WTC11 (cell line): ENCODE results near the gene KTI12. TPM values are rescaled to one million over a fixed set of nuclear protein-coding genes. Genes with fewer than 3 reads are reported as not detected.

Experiments used
- ATAC-seq: fragments of 200-7000 bp; cut with Tn5 transposase; 2 replicates; pipeline ENCODE4 v1.10.0; 2021; ENCODE audit warnings: mild to moderate bottlenecking, moderate library complexity
- CTCF ChIA-PET: fragments of 300-600 bp; sonication (Branson Sonifier 250); formaldehyde crosslinking; loops from one replicate; lab custom pipeline; 2021; ENCODE audit warnings: antibody characterized with exemption; lab: Charles Lee
- POLR2A ChIA-PET: fragments of 350-600 bp; sonication (Branson Sonifier 250); formaldehyde crosslinking; loops from one replicate; lab custom pipeline; 2021; ENCODE audit warnings: antibody characterized with exemption; lab: Charles Lee
- DNase-seq: peaks from one replicate; pipeline ENCODE4 v3.0.0; 2021; ENCODE audit warnings: low spot score
- H3K27ac Mint-ChIP-seq: 2 replicates; pipeline ENCODE4 v1.8.0; 2021; ENCODE audit warnings: mixed read lengths
- H3K27me3 Mint-ChIP-seq: 2 replicates; pipeline ENCODE4 v1.8.0; 2021; ENCODE audit warnings: low read depth, mild to moderate bottlenecking, moderate library complexity, mixed read lengths
- H3K36me3 Mint-ChIP-seq: 2 replicates; pipeline ENCODE4 v1.8.0; 2021; ENCODE audit warnings: mixed read lengths
- H3K4me1 Mint-ChIP-seq: 2 replicates; pipeline ENCODE4 v1.8.0; 2022; ENCODE audit warnings: mixed read lengths
- H3K4me3 Mint-ChIP-seq: 2 replicates; pipeline ENCODE4 v1.8.0; 2021; ENCODE audit warnings: mild to moderate bottlenecking, moderate library complexity, mixed read lengths
- H3K9me3 Mint-ChIP-seq: 2 replicates; pipeline ENCODE4 v1.8.0; 2021; ENCODE audit warnings: mixed read lengths
- ATF3 ChIP-seq: sonication (generic); formaldehyde crosslinking; conservative IDR thresholded peaks from 2 replicates; pipeline ENCODE4 v1.8.1; 2022; ENCODE audit warnings: mild to moderate bottlenecking, missing genetic modification reagents
- E2F5 ChIP-seq: sonication (generic); formaldehyde crosslinking; IDR thresholded peaks from 2 replicates; pipeline ENCODE4 v1.8.1; 2022; ENCODE audit warnings: mild to moderate bottlenecking, moderate library complexity, missing genetic modification reagents
- EMX1 ChIP-seq: fragments of 250-450 bp; sonication (Bioruptor Pico); IDR thresholded peaks from 2 replicates; pipeline ENCODE4 v1.8.0; 2021; ENCODE audit warnings: mild to moderate bottlenecking
- FOXK1 ChIP-seq: sonication (generic); formaldehyde crosslinking; IDR thresholded peaks from 2 replicates; pipeline ENCODE4 v1.8.0; 2022; ENCODE audit warnings: mild to moderate bottlenecking, moderate library complexity, missing genetic modification reagents
- FOXP4 ChIP-seq: sonication (generic); formaldehyde crosslinking; IDR thresholded peaks from 2 replicates; pipeline ENCODE4 v1.8.0; 2022; ENCODE audit warnings: mild to moderate bottlenecking, missing genetic modification reagents
- GABPB1 ChIP-seq: sonication (generic); formaldehyde crosslinking; IDR thresholded peaks from 2 replicates; pipeline ENCODE4 v1.8.1; 2023; ENCODE audit warnings: mild to moderate bottlenecking, missing genetic modification reagents
- IRF1 ChIP-seq: sonication (generic); formaldehyde crosslinking; IDR thresholded peaks from 2 replicates; pipeline ENCODE4 v1.8.0; 2023; ENCODE audit warnings: missing genetic modification reagents
- IRF2 ChIP-seq: sonication (generic); formaldehyde crosslinking; IDR thresholded peaks from 2 replicates; pipeline ENCODE4 v1.8.0; 2022; ENCODE audit warnings: low read depth, missing genetic modification reagents, borderline replicate concordance
- NFE2L1 ChIP-seq: sonication (generic); formaldehyde crosslinking; IDR thresholded peaks from 2 replicates; pipeline ENCODE4 v1.8.1; 2023; ENCODE audit warnings: missing genetic modification reagents
- NFYB ChIP-seq: sonication (generic); formaldehyde crosslinking; conservative IDR thresholded peaks from 2 replicates; pipeline ENCODE4 v1.8.0; 2022; ENCODE audit warnings: low read depth, missing genetic modification reagents
- USF1 ChIP-seq: sonication (generic); formaldehyde crosslinking; IDR thresholded peaks from 2 replicates; pipeline ENCODE4 v1.8.0; 2022; ENCODE audit warnings: mild to moderate bottlenecking, missing genetic modification reagents
- ZNF423 ChIP-seq: fragments of 250-450 bp; sonication (Bioruptor Pico); IDR thresholded peaks from 2 replicates; pipeline ENCODE4 v2.1.2; 2022; ENCODE audit warnings: mild to moderate bottlenecking, moderate library complexity
- total RNA-seq: library from RNA; stranded (reverse); gene quantifications from 3 replicates; pipeline ENCODE4 v1.2.3, GENCODE V29; 2021
- TF ChIP-seq, protein P1 (sequence below): sonication (generic); formaldehyde crosslinking; conservative IDR thresholded peaks from 2 replicates; pipeline ENCODE4 v1.8.1; 2023; ENCODE audit warnings: mild to moderate bottlenecking, low read depth, missing genetic modification reagents, moderate library complexity
- TF ChIP-seq, protein P2 (sequence below): sonication (generic); formaldehyde crosslinking; IDR thresholded peaks from 2 replicates; pipeline ENCODE4 v1.8.1; 2022; ENCODE audit warnings: mild to moderate bottlenecking, missing genetic modification reagents, moderate library complexity, borderline replicate concordance
- TF ChIP-seq, protein P3 (sequence below): fragments of 200-600 bp; IDR thresholded peaks from 2 replicates; pipeline ENCODE4 v1.8.0; 2022; ENCODE audit warnings: antibody characterized with exemption
- TF ChIP-seq, protein P4 (sequence below): sonication (generic); formaldehyde crosslinking; IDR thresholded peaks from 2 replicates; pipeline ENCODE4 v1.8.1; 2023; ENCODE audit warnings: mild to moderate bottlenecking, missing genetic modification reagents, moderate library complexity
- TF ChIP-seq, protein P5 (sequence below): sonication (generic); formaldehyde crosslinking; IDR thresholded peaks from 2 replicates; pipeline ENCODE4 v1.8.0; 2022; ENCODE audit warnings: mild to moderate bottlenecking, missing genetic modification reagents
- TF ChIP-seq, protein P6 (sequence below): sonication (generic); formaldehyde crosslinking; IDR thresholded peaks from 2 replicates; pipeline ENCODE4 v1.8.1; 2022; ENCODE audit warnings: missing genetic modification reagents, borderline replicate concordance

The KTI12 gene
- total RNA-seq, 1 experiment from 2014 or later = 10.1 TPM

DNA sequence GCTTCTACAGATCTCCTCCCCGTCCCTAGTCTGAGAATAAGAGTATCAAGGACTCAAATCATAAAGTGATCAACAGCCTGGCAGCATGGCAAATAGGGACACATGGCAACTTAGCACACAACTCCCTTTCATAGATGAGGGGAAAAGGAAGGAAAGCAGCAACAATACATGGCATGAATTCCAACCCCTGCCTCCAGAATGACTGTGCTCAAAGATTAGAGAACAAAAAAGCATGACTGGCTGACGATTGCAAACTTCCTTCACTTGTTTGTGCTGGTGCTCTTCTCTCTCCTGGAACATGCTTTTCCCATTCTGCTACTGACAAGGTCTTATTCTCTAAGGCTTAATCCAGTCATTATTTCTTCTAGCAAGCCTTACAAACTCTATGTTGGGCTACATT lies 11.5 kb downstream of the KTI12 start:
- no peak overlapping the region for H3K27ac Mint-ChIP-seq
- ATAC-seq (no peak), DNase-seq (no peak)
- H3K36me3 Mint-ChIP-seq = peaks cover 51% of the 10 kb centered on the region
- no peaks in the 10 kb centered on the region for H3K4me1 Mint-ChIP-seq
- POLR2A ChIA-PET = interaction anchor here (0.7 kb wide), 1 partner anchor 33 kb away, joined by 3 read pairs; no protein-coding TSS in a partner anchor
- TF ChIP-seq FOXK1 (CRISPR knock-in tag) (no peak), IRF1 (no peak), E2F5 (no peak), GABPB1 (CRISPR knock-in tag) (no peak), NFYB (no peak), NFE2L1 (CRISPR knock-in tag) (no peak), FOXP4 (CRISPR knock-in tag) (no peak)
- TF ChIP-seq, protein P1, sequence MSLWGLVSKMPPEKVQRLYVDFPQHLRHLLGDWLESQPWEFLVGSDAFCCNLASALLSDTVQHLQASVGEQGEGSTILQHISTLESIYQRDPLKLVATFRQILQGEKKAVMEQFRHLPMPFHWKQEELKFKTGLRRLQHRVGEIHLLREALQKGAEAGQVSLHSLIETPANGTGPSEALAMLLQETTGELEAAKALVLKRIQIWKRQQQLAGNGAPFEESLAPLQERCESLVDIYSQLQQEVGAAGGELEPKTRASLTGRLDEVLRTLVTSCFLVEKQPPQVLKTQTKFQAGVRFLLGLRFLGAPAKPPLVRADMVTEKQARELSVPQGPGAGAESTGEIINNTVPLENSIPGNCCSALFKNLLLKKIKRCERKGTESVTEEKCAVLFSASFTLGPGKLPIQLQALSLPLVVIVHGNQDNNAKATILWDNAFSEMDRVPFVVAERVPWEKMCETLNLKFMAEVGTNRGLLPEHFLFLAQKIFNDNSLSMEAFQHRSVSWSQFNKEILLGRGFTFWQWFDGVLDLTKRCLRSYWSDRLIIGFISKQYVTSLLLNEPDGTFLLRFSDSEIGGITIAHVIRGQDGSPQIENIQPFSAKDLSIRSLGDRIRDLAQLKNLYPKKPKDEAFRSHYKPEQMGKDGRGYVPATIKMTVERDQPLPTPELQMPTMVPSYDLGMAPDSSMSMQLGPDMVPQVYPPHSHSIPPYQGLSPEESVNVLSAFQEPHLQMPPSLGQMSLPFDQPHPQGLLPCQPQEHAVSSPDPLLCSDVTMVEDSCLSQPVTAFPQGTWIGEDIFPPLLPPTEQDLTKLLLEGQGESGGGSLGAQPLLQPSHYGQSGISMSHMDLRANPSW (CRISPR knock-in tag) = no peak
- TF ChIP-seq, protein P2, sequence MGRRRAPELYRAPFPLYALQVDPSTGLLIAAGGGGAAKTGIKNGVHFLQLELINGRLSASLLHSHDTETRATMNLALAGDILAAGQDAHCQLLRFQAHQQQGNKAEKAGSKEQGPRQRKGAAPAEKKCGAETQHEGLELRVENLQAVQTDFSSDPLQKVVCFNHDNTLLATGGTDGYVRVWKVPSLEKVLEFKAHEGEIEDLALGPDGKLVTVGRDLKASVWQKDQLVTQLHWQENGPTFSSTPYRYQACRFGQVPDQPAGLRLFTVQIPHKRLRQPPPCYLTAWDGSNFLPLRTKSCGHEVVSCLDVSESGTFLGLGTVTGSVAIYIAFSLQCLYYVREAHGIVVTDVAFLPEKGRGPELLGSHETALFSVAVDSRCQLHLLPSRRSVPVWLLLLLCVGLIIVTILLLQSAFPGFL (CRISPR knock-in tag) = no peak
- TF ChIP-seq, protein P3, sequence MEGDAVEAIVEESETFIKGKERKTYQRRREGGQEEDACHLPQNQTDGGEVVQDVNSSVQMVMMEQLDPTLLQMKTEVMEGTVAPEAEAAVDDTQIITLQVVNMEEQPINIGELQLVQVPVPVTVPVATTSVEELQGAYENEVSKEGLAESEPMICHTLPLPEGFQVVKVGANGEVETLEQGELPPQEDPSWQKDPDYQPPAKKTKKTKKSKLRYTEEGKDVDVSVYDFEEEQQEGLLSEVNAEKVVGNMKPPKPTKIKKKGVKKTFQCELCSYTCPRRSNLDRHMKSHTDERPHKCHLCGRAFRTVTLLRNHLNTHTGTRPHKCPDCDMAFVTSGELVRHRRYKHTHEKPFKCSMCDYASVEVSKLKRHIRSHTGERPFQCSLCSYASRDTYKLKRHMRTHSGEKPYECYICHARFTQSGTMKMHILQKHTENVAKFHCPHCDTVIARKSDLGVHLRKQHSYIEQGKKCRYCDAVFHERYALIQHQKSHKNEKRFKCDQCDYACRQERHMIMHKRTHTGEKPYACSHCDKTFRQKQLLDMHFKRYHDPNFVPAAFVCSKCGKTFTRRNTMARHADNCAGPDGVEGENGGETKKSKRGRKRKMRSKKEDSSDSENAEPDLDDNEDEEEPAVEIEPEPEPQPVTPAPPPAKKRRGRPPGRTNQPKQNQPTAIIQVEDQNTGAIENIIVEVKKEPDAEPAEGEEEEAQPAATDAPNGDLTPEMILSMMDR = no peak
- TF ChIP-seq, protein P4, sequence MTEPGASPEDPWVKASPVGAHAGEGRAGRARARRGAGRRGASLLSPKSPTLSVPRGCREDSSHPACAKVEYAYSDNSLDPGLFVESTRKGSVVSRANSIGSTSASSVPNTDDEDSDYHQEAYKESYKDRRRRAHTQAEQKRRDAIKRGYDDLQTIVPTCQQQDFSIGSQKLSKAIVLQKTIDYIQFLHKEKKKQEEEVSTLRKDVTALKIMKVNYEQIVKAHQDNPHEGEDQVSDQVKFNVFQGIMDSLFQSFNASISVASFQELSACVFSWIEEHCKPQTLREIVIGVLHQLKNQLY (CRISPR knock-in tag) = no peak
- no peaks in the 10 kb centered on the region for H3K9me3 Mint-ChIP-seq
- CTCF ChIA-PET = no interaction called here
- H3K27me3 Mint-ChIP-seq = no peaks in the 10 kb centered on the region
- H3K4me3 Mint-ChIP-seq = no peak overlapping the region

DNA sequence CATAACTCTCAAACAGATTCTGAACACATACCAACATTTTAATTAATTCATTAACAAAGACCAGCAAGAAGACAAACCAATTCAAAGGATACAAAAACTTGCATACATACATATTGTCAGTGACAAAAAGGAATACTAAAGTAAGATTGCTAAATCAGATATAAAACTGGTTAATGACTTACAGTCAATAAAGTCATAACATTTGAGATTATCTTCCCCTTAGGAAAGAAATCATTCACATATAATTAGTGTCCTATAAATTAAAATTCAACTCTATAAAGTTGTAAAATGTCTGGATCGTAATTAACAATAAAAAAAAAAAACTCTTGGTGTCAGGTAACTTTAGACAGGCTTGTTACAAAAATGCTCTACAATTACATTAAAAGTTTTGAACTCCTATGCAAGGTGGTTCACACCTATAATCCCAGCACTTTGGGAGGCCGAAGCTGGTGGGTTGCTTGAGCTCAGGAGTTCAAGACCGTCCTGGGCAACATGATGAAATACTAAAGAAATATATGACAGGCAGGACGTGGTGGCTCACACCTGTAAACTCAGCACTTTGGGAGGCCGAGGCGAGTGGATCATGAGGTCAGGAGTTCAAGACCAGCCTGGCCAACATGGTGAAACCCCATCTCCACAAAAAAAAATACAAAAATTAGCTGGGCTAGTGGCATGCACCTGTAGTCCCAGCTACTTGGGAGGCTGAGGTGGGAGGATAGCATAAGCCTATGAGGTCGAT lies 25.4 kb downstream of the KTI12 start:
- Mint-ChIP-seq H3K4me3 (no peak overlapping the region), H3K27ac (0 out of 2 replicates have a peak overlapping the region, but pooled peaks have one; percentile 8), H3K27me3 (no peaks in the 10 kb centered on the region; the same call in 1 of the 2 replicates), H3K9me3 (no peaks in the 10 kb centered on the region), H3K4me1 (peaks cover 23% of the 10 kb centered on the region), H3K36me3 (no peaks in the 10 kb centered on the region)
- DNase-seq = no peak
- ATAC-seq = no peak
- CTCF ChIA-PET = no interaction called here
- POLR2A ChIA-PET = no interaction called here
- TF ChIP-seq ATF3 (CRISPR knock-in tag) = no peak
- TF ChIP-seq, protein P5, sequence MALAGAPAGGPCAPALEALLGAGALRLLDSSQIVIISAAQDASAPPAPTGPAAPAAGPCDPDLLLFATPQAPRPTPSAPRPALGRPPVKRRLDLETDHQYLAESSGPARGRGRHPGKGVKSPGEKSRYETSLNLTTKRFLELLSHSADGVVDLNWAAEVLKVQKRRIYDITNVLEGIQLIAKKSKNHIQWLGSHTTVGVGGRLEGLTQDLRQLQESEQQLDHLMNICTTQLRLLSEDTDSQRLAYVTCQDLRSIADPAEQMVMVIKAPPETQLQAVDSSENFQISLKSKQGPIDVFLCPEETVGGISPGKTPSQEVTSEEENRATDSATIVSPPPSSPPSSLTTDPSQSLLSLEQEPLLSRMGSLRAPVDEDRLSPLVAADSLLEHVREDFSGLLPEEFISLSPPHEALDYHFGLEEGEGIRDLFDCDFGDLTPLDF (CRISPR knock-in tag) = no peak
- no peak for TF ChIP-seq GABPB1 (CRISPR knock-in tag)
- TF ChIP-seq, protein P6, sequence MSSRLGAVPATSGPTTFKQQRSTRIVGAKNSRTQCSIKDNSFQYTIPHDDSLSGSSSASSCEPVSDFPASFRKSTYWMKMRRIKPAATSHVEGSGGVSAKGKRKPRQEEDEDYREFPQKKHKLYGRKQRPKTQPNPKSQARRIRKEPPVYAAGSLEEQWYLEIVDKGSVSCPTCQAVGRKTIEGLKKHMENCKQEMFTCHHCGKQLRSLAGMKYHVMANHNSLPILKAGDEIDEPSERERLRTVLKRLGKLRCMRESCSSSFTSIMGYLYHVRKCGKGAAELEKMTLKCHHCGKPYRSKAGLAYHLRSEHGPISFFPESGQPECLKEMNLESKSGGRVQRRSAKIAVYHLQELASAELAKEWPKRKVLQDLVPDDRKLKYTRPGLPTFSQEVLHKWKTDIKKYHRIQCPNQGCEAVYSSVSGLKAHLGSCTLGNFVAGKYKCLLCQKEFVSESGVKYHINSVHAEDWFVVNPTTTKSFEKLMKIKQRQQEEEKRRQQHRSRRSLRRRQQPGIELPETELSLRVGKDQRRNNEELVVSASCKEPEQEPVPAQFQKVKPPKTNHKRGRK (CRISPR knock-in tag) = no peak
- TF ChIP-seq EMX1 = no peak
- TF ChIP-seq IRF2 (CRISPR knock-in tag) = no peak
- TF ChIP-seq USF1 (CRISPR knock-in tag) = no peak
- TF ChIP-seq ZNF423 (CRISPR knock-in tag) = no peak
